A549 (cell line): ENCODE data around the gene ANKRD12. TPM values are rescaled to one million over a fixed set of nuclear protein-coding genes. Genes with fewer than 3 reads are reported as not detected.

Experiments
- ATAC-seq, 2 experiments: fragments of 200-7000 bp in 1 of 2; fragments of >200 bp in 1 of 2; cut with Nextera tagmentation in 1 of 2; cut with Tn5 transposase in 1 of 2; 3 replicates each; pipeline versions ENCODE4 v1.8.0 to v1.9.1; 2018 to 2020; ENCODE audit warnings: mild to moderate bottlenecking in 1 of 2, moderate library complexity in 1 of 2
- CTCF ChIA-PET: fragments of 300-600 bp; sonication (Branson Sonifier 250); formaldehyde crosslinking; extraction: SDS; loops from one replicate; lab custom pipeline; 2021; ENCODE audit warnings: antibody characterized with exemption, inconsistent platforms; lab: Yijun Ruan, JAX
- POLR2A ChIA-PET: fragments of 350-600 bp; formaldehyde crosslinking; extraction: SDS; loops from one replicate; lab custom pipeline; 2021; ENCODE audit warnings: antibody characterized with exemption, inconsistent platforms; lab: Yijun Ruan, JAX
- DNase-seq, 2 experiments: peaks; one replicate each; pipeline versions ENCODE4 v3.0.0 to v3.0.0-alpha.2; 2011 to 2016; ENCODE audit warnings: low read depth in 1 of 2, low spot score in 1 of 2
- FAIRE-seq: peaks from 2 replicates; lab custom pipeline; 2011; peaks lifted over from hg19 to GRCh38; lab: Jason Lieb, UNC
- H3K27ac ChIP-seq, 2 experiments: fragments of >200 bp; sonication (Bioruptor Twin); formaldehyde crosslinking; 3 replicates each; pipeline ENCODE4 v1.5.1; 2016 to 2017
- H3K4me1 ChIP-seq: fragments of >200 bp; sonication (Bioruptor Twin); formaldehyde crosslinking; 3 replicates; pipeline ENCODE4 v1.6.1; 2016
- H3K4me2 ChIP-seq: fragments of >200 bp; sonication (Bioruptor Twin); formaldehyde crosslinking; 3 replicates; pipeline ENCODE4 v1.6.1; 2016
- H3K4me3 ChIP-seq: fragments of >200 bp; sonication (Bioruptor Twin); formaldehyde crosslinking; 3 replicates; pipeline ENCODE4 v1.5.1; 2016
- H3K9me3 ChIP-seq: fragments of >200 bp; sonication (Bioruptor Twin); formaldehyde crosslinking; 3 replicates; pipeline ENCODE4 v1.6.1; 2016
- EHF ChIP-seq: fragments of 250-450 bp; sonication (Bioruptor Pico); IDR thresholded peaks from 2 replicates; pipeline ENCODE4 v1.5.0; 2020; ENCODE audit warnings: mild to moderate bottlenecking
- EP300 ChIP-seq, 2 experiments: fragments of >200 bp; sonication (Bioruptor Twin); formaldehyde crosslinking; IDR thresholded peaks; 2 replicates in 1 of 2; 3 replicates in 1 of 2; pipeline ENCODE4 v1.6.1; 2016 to 2017
- ESRRA ChIP-seq: fragments of 150-350 bp; IDR thresholded peaks from 2 replicates; pipeline ENCODE4 v1.6.1; 2014; ENCODE audit warnings: mild to moderate bottlenecking, low read length, borderline replicate concordance
- FOSL2 ChIP-seq, 2 experiments: fragments of 450-650 bp in 1 of 2; fragments of >200 bp in 1 of 2; sonication (Bioruptor Twin) in 1 of 2; formaldehyde crosslinking; IDR thresholded peaks; 2 replicates each; pipeline versions ENCODE4 v1.5.0 to v1.6.1; 2016 to 2020; ENCODE audit warnings: mild to moderate bottlenecking in 1 of 2, moderate library complexity in 1 of 2
- HOXB13 ChIP-seq: fragments of 250-450 bp; sonication (Bioruptor Pico); IDR thresholded peaks from 2 replicates; pipeline ENCODE4 v1.5.0; 2020; ENCODE audit warnings: low read depth, mild to moderate bottlenecking, moderate library complexity
- HOXB5 ChIP-seq: fragments of 250-450 bp; sonication (Bioruptor Pico); IDR thresholded peaks from 2 replicates; pipeline ENCODE4 v1.5.0; 2020; ENCODE audit warnings: mild to moderate bottlenecking, moderate library complexity
- JUN ChIP-seq, 2 experiments: fragments of >200 bp; sonication (Bioruptor Twin); formaldehyde crosslinking; IDR thresholded peaks; 2 replicates in 1 of 2; 3 replicates in 1 of 2; pipeline ENCODE4 v1.6.1; 2016 to 2017
- KDM1A ChIP-seq: fragments of 200-600 bp; sonication (generic); IDR thresholded peaks from 2 replicates; pipeline ENCODE4 v1.6.1; 2016; ENCODE audit warnings: low read depth, mild to moderate bottlenecking
- KDM5A ChIP-seq: fragments of 200-600 bp; sonication (generic); IDR thresholded peaks from 2 replicates; pipeline ENCODE4 v1.6.1; 2016; ENCODE audit warnings: antibody characterized with exemption, mild to moderate bottlenecking
- MAZ ChIP-seq: fragments of 150-350 bp; IDR thresholded peaks from 2 replicates; pipeline ENCODE4 v1.6.1; 2014; ENCODE audit warnings: antibody characterized with exemption, low read depth, low read length, borderline replicate concordance
- MYC ChIP-seq: IDR thresholded peaks from 2 replicates; pipeline ENCODE4 v1.6.1; 2012; ENCODE audit warnings: mild to moderate bottlenecking, inconsistent platforms, low read length, improper control_type of control experiment, borderline replicate concordance
- NPAS2 ChIP-seq: fragments of 250-450 bp; sonication (Bioruptor Pico); IDR thresholded peaks from 2 replicates; pipeline ENCODE4 v1.8.0; 2022; ENCODE audit warnings: mild to moderate bottlenecking, moderate library complexity, borderline replicate concordance
- POLR2A ChIP-seq: IDR thresholded peaks from 2 replicates; pipeline ENCODE4 v1.6.1; 2012; ENCODE audit warnings: mild to moderate bottlenecking, low read length
- POLR2AphosphoS2 ChIP-seq: conservative IDR thresholded peaks from 2 replicates; pipeline ENCODE4 v1.6.1; 2012; ENCODE audit warnings: low read length, improper control_type of control experiment, inconsistent platforms
- RAD21 ChIP-seq, 2 experiments: fragments of >200 bp in 1 of 2; sonication (Bioruptor Twin) in 1 of 2; formaldehyde crosslinking in 1 of 2; IDR thresholded peaks in 1 of 2; conservative IDR thresholded peaks in 1 of 2; 2 replicates in 1 of 2; 3 replicates in 1 of 2; pipeline ENCODE4 v1.6.1; 2012 to 2018; ENCODE audit warnings: inconsistent platforms in 1 of 2
- RARB ChIP-seq: fragments of 250-450 bp; sonication (Bioruptor Pico); IDR thresholded peaks from 2 replicates; pipeline ENCODE4 v1.8.0; 2021; ENCODE audit warnings: mild to moderate bottlenecking, moderate library complexity
- RFX5 ChIP-seq: fragments of 450-650 bp; IDR thresholded peaks from 2 replicates; pipeline ENCODE4 v1.7.1; 2014; ENCODE audit warnings: antibody characterized with exemption, mild to moderate bottlenecking, moderate library complexity
- SMC3 ChIP-seq: fragments of >200 bp; sonication (Bioruptor Twin); formaldehyde crosslinking; IDR thresholded peaks from 3 replicates; pipeline ENCODE4 v1.6.1; 2018; ENCODE audit warnings: inconsistent platforms
- ZSCAN20 ChIP-seq: fragments of 250-450 bp; sonication (Bioruptor Pico); IDR thresholded peaks from 2 replicates; pipeline ENCODE4 v1.8.0; 2022; ENCODE audit warnings: mild to moderate bottlenecking, moderate library complexity
- WGBS: methylation state at CpG from one replicate; pipeline ENCODE4 v1.1.6; 2017; ENCODE audit errors: missing lambda C conversion rate; 5-methylcytosine and 5-hydroxymethylcytosine counted together
- polyA plus RNA-seq, 4 experiments: library from polyadenylated mRNA; depleted of rRNA in 3 of 4; stranded (reverse); fragments of >200 nt; fragmentation: RNase III in 1 of 4; extraction: RNeasy Plus Mini Kit Qiagen cat#74134 plus additional on column Dnase treatment in 1 of 4; gene quantifications; 2 replicates in 3 of 4; 3 replicates in 1 of 4; pipeline ENCODE4 v1.2.3, GENCODE V29; 2011 to 2017
- TF ChIP-seq, protein P1 (sequence below): fragments of 250-450 bp; sonication (Bioruptor Pico); IDR thresholded peaks from 2 replicates; pipeline ENCODE4 v1.5.0; 2021; ENCODE audit warnings: mild to moderate bottlenecking, moderate library complexity, borderline replicate concordance
- TF ChIP-seq, protein P2 (sequence below): fragments of 250-450 bp; sonication (Bioruptor Pico); IDR thresholded peaks from 2 replicates; pipeline ENCODE4 v1.5.0; 2020; ENCODE audit warnings: low read depth, mild to moderate bottlenecking, moderate library complexity
- TF ChIP-seq, protein P3 (sequence below): IDR thresholded peaks from 2 replicates; pipeline ENCODE4 v1.6.1; 2012
- TF ChIP-seq, protein P4 (sequence below): IDR thresholded peaks from 2 replicates; pipeline ENCODE4 v1.6.1; 2012

Gene ANKRD12
- polyA plus RNA-seq, 2 of the 4 experiments (the other 2 are of a cell fraction), result 2.7 to 7.3 TPM

DNA sequence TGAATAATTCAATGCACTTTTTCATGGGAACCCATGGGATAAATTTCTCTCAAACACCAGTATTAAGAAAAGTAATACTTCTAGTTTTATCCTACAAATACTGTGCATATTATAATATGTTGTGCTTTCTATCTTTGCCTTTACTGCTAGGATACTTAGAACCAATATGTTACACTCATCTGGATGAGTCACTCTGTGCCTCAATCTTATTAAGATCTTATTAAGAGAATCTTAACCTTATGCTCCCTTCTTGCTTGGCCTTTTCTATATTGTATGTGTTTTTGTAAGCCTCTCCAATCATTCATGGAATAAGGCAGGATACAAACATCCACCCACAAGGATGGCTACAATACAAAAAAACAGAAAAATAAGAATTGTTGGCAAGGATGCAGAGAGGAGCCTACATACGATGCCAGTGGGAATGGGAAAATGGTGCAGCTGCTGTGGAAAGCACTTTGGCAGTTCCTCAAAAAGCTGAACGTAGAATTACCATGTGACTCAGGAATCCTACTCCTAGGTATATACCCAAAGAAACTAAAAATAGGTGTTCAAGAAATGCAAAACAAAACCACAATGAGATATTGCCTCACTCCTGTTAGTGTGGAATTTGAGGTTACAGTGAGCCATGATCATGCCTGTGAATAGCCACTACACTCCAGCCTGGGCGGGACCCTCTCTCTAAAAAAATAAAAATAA lies 187.3 kb downstream of the ANKRD12 start (continued):
- TF ChIP-seq HOXB5 (CRISPR knock-in tag), result no peak
- no peak for TF ChIP-seq MYC
- no peak for TF ChIP-seq RFX5
- TF ChIP-seq POLR2AphosphoS2, result no peak
- no peak for TF ChIP-seq NPAS2 (CRISPR knock-in tag)

DNA sequence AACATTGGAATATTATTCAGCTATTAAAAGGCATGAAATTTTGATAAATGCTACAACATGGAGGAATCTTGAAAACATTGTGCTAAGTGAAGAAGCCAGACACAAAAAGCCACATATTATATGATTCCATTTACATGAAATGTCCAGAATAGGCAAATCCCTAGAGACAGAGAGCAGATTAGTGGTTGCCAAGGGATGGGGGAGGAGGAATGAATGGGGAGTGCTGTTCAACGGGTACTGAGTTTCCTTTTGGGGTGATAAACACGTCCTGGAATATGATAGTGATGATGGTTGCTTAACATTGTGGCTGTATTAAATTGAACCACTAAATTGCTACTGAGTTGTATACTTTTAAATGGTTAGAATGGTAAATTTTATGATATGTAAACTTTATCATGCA lies 189.1 kb downstream of the ANKRD12 start:
- Histone ChIP-seq H3K4me2 (no peak overlapping the region), H3K4me1 (peaks cover 6% of the 10 kb centered on the region; the same call in 1 of the 3 replicates), H3K27ac (no peak overlapping the region), H3K4me3 (no peak overlapping the region), H3K9me3 (peaks cover 5% of the 10 kb centered on the region; the same call in 1 of the 3 replicates)
- FAIRE-seq (no peak), DNase-seq (no peak), ATAC-seq (no peak)
- WGBS, result 23% methylated on average over 2 of the region's 2 CpGs
- ChIA-PET CTCF (interaction anchor here (0.9 kb wide), 1 partner anchor 287 kb away, joined by 3 read pairs; no protein-coding TSS in a partner anchor), POLR2A (no interaction called here)
- no peak for TF ChIP-seq RARB (CRISPR knock-in tag)
- TF ChIP-seq EP300 (IDR thresholded peaks at IDR 0.05), result no peak

DNA sequence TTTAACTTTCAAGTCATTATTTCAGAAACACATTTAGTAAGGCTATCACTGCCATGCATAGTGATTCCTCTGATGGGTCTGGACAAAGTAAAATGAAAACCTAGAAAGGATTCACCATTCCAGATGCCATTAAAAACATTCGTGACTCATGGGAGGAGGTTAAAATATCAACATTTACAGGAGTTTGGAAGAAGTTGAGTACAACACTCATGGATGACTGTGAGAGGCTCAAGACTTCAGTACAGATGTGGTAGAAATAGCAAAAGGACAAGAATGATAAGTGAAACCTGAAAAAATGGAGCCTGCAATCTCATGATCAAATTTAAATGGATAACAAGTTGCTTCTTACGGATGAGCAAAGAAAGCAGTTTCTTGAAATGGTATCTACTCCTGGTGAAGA lies 192.2 kb downstream of the ANKRD12 start:
- Histone ChIP-seq H3K4me3 (no peak overlapping the region), H3K4me1 (peaks cover 6% of the 10 kb centered on the region; the same call in 1 of the 3 replicates), H3K9me3 (peaks cover 5% of the 10 kb centered on the region; the same call in 1 of the 3 replicates), H3K4me2 (no peak overlapping the region), H3K27ac (no peak overlapping the region)
- CTCF ChIA-PET, result no interaction called here
- ATAC-seq, result no peak
- POLR2A ChIA-PET, result no interaction called here
- 80% methylated on average over 2 of the region's 2 CpGs for WGBS
- FAIRE-seq, result no peak
- no peak for DNase-seq
- no peak for TF ChIP-seq ESRRA

DNA sequence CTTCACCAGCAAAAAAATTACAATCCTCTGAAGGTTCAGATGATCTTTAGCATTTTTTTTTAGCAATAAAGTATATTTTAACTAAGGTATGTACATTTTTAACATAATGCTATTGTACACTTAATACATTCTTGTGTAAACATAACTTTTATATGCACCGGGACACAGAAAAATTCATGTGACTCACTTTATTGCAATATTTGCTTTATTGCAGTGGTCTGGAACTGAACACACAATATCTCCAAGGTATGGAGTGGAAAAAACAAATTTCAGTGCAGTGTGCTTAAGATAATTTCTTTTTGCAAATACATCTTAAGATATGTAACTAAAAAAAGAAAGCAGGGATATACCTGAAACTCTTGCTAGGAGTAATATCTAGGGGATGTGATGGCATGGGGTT lies 192.9 kb downstream of the ANKRD12 start:
- WGBS, result 0% methylated on average over 1 of the region's 1 CpG
- DNase-seq (no peak), ATAC-seq (no peak), FAIRE-seq (no peak)
- POLR2A ChIA-PET, result no interaction called here
- H3K4me1 ChIP-seq, result peaks cover 6% of the 10 kb centered on the region; the same call in 1 of the 3 replicates
- no peak overlapping the region for H3K4me3 ChIP-seq
- H3K27ac ChIP-seq, result no peak overlapping the region
- no peak for TF ChIP-seq FOSL2 (IDR thresholded peaks at IDR 0.05)
- peak; percentile 27; the same call in 1 of the 2 replicates for TF ChIP-seq FOSL2 (CRISPR knock-in tag; IDR thresholded peaks at IDR 0.05)
- TF ChIP-seq, protein P1, sequence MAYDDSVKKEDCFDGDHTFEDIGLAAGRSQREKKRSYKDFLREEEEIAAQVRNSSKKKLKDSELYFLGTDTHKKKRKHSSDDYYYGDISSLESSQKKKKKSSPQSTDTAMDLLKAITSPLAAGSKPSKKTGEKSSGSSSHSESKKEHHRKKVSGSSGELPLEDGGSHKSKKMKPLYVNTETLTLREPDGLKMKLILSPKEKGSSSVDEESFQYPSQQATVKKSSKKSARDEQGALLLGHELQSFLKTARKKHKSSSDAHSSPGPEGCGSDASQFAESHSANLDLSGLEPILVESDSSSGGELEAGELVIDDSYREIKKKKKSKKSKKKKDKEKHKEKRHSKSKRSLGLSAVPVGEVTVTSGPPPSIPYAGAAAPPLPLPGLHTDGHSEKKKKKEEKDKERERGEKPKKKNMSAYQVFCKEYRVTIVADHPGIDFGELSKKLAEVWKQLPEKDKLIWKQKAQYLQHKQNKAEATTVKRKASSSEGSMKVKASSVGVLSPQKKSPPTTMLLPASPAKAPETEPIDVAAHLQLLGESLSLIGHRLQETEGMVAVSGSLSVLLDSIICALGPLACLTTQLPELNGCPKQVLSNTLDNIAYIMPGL (CRISPR knock-in tag), result no peak
- no peak for TF ChIP-seq MAZ
- TF ChIP-seq KDM5A, result no peak
- TF ChIP-seq, protein P2, sequence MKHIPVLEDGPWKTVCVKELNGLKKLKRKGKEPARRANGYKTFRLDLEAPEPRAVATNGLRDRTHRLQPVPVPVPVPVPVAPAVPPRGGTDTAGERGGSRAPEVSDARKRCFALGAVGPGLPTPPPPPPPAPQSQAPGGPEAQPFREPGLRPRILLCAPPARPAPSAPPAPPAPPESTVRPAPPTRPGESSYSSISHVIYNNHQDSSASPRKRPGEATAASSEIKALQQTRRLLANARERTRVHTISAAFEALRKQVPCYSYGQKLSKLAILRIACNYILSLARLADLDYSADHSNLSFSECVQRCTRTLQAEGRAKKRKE (CRISPR knock-in tag), result no peak
- no peak for TF ChIP-seq RFX5
- CTCF ChIA-PET, result no interaction called here
- H3K4me2 ChIP-seq, result peak overlapping the region; percentile 38
- peaks cover 5% of the 10 kb centered on the region; the same call in 1 of the 3 replicates for H3K9me3 ChIP-seq

DNA sequence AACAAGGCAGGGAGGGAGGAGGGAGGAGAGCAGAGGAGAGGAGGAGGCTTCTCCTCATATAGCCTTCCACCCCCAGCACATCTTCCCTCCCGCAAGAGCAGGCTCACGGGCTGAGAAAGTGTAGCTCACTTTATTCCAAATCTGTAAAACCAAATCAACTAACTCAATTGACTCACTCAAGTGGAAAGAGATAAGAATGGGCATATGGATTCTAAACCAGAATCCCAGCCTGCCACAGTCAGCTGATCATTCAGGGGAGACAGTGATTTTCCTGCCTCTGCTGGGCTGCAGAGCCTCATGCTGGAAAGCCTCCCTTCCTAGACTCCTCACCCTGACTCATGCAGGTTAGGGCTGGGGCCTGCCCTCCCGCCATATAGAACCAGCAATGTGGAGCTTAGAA lies 193.8 kb downstream of the ANKRD12 start:
- WGBS, result 97% methylated on average over 3 of the region's 3 CpGs
- TF ChIP-seq EHF (CRISPR knock-in tag), result no peak
- TF ChIP-seq HOXB13, result no peak
- no peak for TF ChIP-seq POLR2A
- no peak for TF ChIP-seq RAD21 (conservative IDR thresholded peaks at IDR 0.05 in 1 of 2, IDR thresholded peaks at IDR 0.05 in 1 of 2)
- TF ChIP-seq, protein P3, sequence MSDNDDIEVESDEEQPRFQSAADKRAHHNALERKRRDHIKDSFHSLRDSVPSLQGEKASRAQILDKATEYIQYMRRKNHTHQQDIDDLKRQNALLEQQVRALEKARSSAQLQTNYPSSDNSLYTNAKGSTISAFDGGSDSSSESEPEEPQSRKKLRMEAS, result no peak
- no peak for TF ChIP-seq ESRRA
- TF ChIP-seq, protein P4, sequence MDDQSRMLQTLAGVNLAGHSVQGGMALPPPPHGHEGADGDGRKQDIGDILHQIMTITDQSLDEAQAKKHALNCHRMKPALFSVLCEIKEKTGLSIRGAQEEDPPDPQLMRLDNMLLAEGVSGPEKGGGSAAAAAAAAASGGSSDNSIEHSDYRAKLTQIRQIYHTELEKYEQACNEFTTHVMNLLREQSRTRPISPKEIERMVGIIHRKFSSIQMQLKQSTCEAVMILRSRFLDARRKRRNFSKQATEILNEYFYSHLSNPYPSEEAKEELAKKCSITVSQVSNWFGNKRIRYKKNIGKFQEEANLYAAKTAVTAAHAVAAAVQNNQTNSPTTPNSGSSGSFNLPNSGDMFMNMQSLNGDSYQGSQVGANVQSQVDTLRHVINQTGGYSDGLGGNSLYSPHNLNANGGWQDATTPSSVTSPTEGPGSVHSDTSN, result no peak
- TF ChIP-seq JUN (IDR thresholded peaks at IDR 0.05), result no peak
- TF ChIP-seq KDM1A, result no peak
- no peak for TF ChIP-seq ZSCAN20
- TF ChIP-seq SMC3, result no peak
- TF ChIP-seq, all 56 proteins: peak for 0
- no peak for ATAC-seq
- Histone ChIP-seq H3K27ac (0 out of 6 replicates have a peak overlapping the region, but pooled peaks of 1 of the 2 experiments have one; percentile 14), H3K4me2 (no peak overlapping the region), H3K4me1 (peaks cover 6% of the 10 kb centered on the region; the same call in 1 of the 3 replicates), H3K4me3 (no peak overlapping the region), H3K9me3 (peaks cover 5% of the 10 kb centered on the region; the same call in 1 of the 3 replicates)
- ChIA-PET CTCF (no interaction called here), POLR2A (no interaction called here)
- no peak for DNase-seq
- no peak for FAIRE-seq
